K562 (cell line): Measurements from ENCODE around the gene ST6GALNAC3. TPM values are rescaled to one million over a fixed set of nuclear protein-coding genes. Genes with fewer than 3 reads are reported as not detected.

ENCODE experiments used
- GABPB1 ChIP-seq: sonication (generic); formaldehyde crosslinking; IDR thresholded peaks from 2 replicates; pipeline ENCODE4 v1.8.0; 2022; ENCODE audit warnings: mild to moderate bottlenecking, missing genetic modification reagents
- HEY1 ChIP-seq: fragments of 250-450 bp; sonication (Bioruptor Pico); IDR thresholded peaks from 2 replicates; pipeline ENCODE4 v1.5.0; 2020; ENCODE audit warnings: mild to moderate bottlenecking, moderate library complexity, borderline replicate concordance
- MGA ChIP-seq: fragments of 450-650 bp; IDR thresholded peaks from 2 replicates; pipeline ENCODE4 v1.6.1; 2016; ENCODE audit warnings: mild to moderate bottlenecking, moderate library complexity
- PHB2 ChIP-seq: fragments of 450-650 bp; IDR thresholded peaks from 2 replicates; pipeline ENCODE4 v1.6.1; 2017; ENCODE audit warnings: low read depth
- SMAD2 ChIP-seq: fragments of 150-350 bp; IDR thresholded peaks from 2 replicates; pipeline ENCODE4 v1.6.1; 2014; ENCODE audit warnings: low read depth, mild to moderate bottlenecking, low read length
- SMARCA5 ChIP-seq: fragments of 450-650 bp; IDR thresholded peaks from 2 replicates; pipeline ENCODE4 v1.6.1; 2016
- SMARCB1 ChIP-seq: IDR thresholded peaks from 2 replicates; pipeline ENCODE4 v1.6.1; 2011; ENCODE audit warnings: improper control_type of control experiment, low read depth; ENCODE audit not compliant: insufficient read length
- ZC3H8 ChIP-seq: fragments of 450-650 bp; IDR thresholded peaks from 2 replicates; pipeline ENCODE4 v1.6.1; 2017
- polyA plus RNA-seq, 8 experiments: library from polyadenylated mRNA; depleted of rRNA in 4 of 8; stranded (reverse) in 5 of 8; unstranded in 3 of 8; fragments of >200 nt; fragmentation: Nextera tagmentation in 2 of 8; fragmentation: Illumina TruSeq in 1 of 8; extraction: Ambion mirVana in 2 of 8; extraction: Trizol in 1 of 8; gene quantifications; 2 replicates each; pipeline versions ENCODE4 v1.2.1 to v1.2.3, GENCODE V29; 2011 to 2014; ENCODE audit warnings: inconsistent platforms in 1 of 8, missing spikeins in 1 of 8
- total RNA-seq, 7 experiments: library from RNA; depleted of rRNA in 6 of 7; stranded (reverse); fragments of >200 nt in 6 of 7; fragmentation: Illumina TruSeq in 2 of 7; extraction: Trizol in 2 of 7; gene quantifications; 2 replicates each; pipeline versions ENCODE4 v1.2.1 to v1.2.3, GENCODE V29; 2011 to 2021; ENCODE audit warnings: low replicate concordance in 1 of 7
- TF ChIP-seq, protein P1 (sequence below): sonication (generic); formaldehyde crosslinking; IDR thresholded peaks from 2 replicates; pipeline ENCODE4 v1.8.0; 2022; ENCODE audit warnings: mild to moderate bottlenecking, missing genetic modification reagents

Gene ST6GALNAC3
- total and polyA plus RNA-seq, 9 of the 15 experiments (the other 6 are each of a cell fraction or from before 2014, with no cell fraction given), result 0.04 to 0.29 (median 0.18) TPM; not detected in 6

DNA sequence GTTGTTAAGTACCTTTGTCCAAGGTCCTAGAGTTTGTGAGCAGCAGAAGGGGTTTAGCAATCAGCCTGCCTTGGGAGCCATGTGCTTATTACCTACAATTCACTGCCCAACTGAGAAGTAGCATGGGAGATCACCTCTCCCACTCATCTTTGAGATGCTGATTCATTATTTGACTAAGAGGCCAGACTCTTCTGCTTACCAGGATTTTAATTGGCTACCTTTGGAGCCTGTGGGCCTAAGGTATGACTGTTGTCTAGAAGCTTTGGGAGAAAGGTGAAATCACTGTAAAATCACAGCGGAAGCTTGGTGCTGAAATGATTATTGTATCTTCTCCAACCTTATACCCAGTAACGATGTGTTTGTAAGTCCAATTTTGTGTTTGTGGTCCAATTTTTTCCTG is 213.4 kb downstream of the ST6GALNAC3 start (continued):
- TF ChIP-seq MGA (no peak), HEY1 (CRISPR knock-in tag) (no peak), SMAD2 (no peak), ZC3H8 (no peak), PHB2 (no peak), SMARCA5 (no peak), SMARCB1 (no peak), GABPB1 (CRISPR knock-in tag) (no peak)
- TF ChIP-seq, protein P1, sequence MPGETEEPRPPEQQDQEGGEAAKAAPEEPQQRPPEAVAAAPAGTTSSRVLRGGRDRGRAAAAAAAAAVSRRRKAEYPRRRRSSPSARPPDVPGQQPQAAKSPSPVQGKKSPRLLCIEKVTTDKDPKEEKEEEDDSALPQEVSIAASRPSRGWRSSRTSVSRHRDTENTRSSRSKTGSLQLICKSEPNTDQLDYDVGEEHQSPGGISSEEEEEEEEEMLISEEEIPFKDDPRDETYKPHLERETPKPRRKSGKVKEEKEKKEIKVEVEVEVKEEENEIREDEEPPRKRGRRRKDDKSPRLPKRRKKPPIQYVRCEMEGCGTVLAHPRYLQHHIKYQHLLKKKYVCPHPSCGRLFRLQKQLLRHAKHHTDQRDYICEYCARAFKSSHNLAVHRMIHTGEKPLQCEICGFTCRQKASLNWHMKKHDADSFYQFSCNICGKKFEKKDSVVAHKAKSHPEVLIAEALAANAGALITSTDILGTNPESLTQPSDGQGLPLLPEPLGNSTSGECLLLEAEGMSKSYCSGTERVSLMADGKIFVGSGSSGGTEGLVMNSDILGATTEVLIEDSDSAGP, result no peak
